GM18868 (cell line): Measurements from ENCODE around the gene CCL15.
"Not testable (repeated sequence)": the region's sequence is repeated elsewhere in the genome, so short reads cannot be mapped to it uniquely, and the experiment has no call there.

ENCODE experiments used
- ATAC-seq: cut with Tn5 transposase; IDR thresholded peaks from one replicate; pipeline ENCODE4 v1.9.1; 2021; ENCODE audit warnings: mild to moderate bottlenecking, moderate library complexity; ENCODE audit not compliant: unreplicated experiment

The CCL15 gene, protein sequence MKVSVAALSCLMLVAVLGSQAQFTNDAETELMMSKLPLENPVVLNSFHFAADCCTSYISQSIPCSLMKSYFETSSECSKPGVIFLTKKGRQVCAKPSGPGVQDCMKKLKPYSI

DNA sequence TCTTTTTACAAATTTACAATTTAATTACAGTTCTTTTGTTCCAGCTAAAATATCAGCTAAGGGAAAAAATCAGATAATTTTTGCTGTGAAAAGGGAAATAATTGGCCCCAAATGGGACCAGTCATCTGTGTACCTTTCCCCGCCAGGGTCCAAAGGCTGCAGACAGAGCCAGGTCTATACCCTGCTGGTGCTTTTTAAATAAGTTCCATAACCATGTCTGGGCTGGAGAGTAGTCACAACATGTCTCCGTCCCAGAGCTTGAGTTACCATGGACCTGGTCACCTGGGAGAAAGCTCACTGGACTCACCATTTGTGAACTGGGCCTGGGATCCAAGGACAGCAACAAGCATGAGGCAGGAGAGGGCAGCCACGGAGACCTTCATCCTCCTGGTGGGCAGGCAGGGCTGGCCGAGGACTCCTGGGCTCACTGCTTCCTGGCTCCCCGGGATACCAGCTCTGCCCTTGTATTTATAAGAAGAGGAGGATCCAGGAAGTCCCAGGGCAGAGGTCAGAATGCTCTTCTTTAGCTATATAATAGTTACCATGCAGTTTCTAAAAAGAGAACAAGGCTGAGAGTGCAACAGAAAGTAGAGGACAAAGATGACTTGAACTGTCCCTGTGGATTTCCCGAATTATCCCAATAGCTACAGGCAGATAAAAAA lies at the start of gene CCL15:
CCL15 (minus strand) TSS at position 444 of the 662 bp plus-strand sequence; CDS start at position 383, 61 bp downstream.
- ATAC-seq, result no peak

DNA sequence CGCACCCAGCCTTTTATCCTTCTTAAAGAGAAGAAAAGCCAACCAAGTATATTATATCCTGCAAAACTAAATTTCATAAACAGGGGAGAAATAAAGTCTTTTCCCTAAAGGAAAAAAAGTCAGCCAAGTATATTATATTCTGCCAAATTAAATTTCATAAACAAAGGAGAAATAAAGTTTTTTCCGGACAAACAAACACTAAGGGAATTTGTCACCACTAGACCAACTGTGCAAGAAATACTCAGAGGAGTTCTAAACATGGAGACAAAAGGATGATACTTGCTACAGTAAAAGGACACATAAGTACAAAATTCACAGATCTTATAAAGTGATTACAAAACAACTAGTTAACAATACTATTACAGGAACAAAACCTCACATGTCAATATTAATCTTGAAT lies 48.3 kb upstream of the CCL15 start:
- no peak for ATAC-seq

DNA sequence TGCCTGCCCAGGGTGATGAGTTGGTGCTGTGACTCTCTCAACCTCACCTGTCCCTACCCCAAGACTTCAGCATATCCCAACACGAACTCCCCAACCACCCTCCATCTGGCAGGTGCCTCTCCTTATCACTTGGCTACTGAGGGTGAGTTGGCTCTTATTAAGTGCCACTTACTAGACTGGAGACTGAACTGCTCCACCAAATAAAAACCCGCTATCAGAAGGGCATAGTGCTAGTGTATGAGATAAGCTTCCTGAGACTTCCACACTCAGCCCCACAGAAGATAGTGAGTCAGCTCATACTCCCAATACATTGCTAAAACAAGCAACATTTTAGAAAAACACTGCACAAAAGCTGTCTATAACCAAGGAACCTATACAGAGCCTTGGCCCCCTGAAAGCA lies 46.7 kb upstream of the CCL15 start:
- no peak for ATAC-seq

DNA sequence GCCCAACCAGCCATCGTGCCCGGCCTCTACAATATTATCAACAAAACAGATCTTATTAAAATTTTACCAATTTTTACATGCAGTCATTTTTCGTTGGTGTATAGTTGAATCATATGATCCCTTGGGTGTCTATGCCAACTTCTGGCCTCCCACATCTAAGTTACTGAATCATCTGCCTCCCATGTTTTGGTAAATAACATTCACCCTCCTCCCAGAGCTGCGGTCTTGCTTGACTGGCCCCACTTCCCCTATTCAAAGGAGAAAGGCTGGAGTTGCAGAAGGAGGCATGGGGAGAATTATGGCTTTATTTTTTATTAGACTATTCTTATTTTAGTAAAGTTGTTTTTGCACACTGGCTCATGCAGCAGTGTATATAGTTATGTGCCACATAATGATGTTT lies 34.9 kb upstream of the CCL15 start:
- ATAC-seq, result no peak

DNA sequence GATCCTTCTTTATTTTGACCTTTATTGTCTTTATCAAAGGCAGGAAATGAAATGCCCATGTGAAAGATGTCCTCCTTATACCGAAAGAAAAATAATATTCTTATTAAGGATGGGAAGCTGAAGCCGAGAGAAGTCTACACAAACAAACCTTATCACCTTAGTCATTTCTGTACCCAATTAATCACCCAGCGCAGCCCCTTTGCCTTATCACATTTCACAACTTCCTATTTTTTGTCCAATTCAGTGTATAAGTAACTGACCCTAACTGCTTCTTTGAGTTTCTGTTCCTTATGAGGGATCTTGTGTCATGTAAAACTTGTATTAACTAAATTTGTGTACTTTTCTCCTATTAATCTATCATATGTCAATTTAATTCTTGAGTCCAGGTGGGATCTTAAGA lies 32.8 kb upstream of the CCL15 start:
- ATAC-seq, result no peak

DNA sequence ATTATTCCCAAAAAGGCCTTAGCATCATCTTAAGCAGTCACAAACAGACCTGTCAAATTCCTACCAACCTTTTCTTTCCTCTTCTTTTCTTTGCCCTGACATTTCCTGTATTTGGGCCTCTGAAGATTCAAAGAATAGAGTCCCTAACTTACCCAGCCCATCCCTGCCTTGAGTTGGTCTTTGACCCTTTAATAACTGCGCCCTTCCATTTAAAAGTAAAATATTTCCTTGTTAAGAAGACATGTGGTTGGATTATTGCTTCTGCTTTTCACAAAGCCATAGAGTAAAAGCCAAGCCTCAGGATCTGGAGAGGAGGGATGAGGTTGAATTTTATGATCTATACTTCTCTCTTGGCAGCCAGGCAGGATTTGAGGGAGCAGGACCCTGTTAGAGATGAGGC lies 29.6 kb upstream of the CCL15 start:
- no peak for ATAC-seq

DNA sequence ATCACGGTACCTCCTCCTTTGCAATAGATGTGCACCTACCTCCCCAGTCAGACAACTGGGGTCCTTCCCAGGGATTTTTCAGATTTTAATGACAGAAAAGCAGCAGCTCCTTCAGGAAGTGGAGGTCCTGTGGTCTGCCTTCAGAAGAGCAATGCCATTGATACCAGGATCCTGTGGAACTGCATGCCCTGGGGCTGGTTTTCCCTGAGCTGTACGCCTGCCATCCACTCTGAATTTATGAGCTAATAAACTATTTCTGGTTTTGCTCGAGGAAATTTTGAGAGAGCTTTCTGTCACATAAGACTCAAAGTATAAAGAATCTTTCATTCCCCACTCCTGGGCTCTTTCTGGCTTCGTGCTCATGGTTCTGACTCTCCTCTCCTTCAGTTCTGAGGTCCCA lies 26.4 kb upstream of the CCL15 start:
- ATAC-seq, result no peak

DNA sequence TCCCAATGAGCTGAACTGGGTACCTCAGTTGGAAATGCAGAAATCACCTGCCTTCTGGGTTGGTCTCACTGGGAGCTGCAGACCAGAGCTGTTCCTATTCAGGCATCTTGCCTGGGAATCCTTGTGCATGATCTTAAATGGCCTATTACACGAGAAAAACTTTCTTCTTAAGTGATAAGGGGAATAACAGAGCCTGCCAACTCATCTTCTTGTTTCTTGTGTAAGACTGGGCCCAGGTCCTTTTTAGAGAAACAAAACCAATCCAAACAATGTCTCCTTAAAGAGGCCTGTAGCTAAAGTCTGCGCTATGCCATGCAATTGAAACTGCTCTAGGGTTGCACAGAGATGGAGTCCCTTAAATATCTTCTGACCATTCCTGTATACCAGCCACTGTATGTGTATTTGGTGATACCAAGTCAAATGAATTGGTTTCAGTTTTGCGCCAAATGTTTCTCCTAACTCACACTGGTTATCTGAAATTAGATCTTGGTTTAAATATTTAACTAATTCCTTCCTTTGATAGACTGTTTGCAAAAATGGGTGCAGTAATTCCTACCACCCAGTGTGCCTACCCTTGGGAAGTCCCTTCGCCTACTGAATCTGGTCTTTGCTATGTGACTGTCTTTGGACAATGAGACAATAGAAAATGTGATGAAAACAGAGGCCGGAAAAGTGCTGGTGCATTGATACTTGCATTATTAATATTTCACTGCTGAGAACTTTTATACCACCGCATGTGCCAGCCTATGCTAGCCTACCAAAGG lies 22.9 kb upstream of the CCL15 start:
- no peak for ATAC-seq

DNA sequence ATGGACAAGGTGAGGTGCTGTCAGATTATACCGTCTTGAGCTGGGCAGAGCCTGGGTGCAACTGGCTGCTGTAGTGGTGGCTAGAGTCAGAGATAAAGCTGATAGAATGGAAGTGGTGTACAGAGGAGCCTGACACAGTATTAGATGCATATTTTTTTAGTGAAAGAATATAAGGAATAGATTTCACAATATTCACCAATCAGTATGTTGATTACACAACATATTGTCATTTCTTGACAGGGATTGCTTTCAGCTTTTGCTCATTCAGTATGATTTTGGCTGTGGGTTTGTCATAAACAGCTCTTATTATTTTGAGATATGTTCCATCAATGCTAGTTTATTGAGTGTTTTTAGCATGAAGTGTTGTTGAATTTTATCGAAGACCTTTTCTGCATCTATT lies 18.1 kb upstream of the CCL15 start:
- ATAC-seq, result no peak

DNA sequence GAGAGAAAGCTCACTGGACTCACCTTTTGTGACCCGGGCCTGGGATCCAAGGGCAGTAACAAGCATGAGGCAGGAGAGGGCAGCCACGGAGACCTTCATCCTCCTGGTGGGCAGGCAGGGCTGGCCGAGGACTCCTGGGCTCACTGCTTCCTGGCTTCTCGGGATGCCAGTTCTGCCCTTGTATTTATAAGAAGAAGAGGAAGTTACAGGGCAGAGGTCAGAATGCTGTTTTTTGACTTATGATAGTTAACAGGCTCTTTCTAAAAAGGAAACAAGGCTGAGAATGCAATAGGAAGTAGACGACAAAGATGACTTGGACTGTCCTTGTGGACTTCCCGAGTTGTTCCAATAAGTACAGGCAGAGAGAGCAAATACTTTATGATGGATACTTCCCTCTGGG lies 16.4 kb upstream of the CCL15 start, which contains the start of gene CCL23:
CCL23 (minus strand) TSS at position 174 of the 400 bp plus-strand sequence; CDS start at position 99, 75 bp downstream.
- ATAC-seq, result no peak

DNA sequence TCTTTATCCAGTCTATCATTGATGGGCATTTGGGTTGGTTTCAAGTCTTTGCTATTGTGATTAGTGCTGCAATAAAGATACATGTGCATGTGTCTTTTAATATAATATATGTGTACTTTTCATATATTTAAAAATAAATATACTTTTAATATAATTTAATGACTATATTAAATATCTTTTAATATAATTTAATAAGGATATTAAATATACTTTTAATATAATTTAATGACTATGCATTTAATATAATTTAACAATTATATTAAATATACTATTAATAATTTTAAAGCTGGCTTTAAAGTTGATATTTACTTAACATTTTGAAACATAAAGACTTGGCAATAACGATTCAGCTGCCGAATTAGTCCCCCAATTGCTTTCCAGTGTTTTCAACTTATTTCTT lies 15.2 kb upstream of the CCL15 start:
- ATAC-seq, result no peak

DNA sequence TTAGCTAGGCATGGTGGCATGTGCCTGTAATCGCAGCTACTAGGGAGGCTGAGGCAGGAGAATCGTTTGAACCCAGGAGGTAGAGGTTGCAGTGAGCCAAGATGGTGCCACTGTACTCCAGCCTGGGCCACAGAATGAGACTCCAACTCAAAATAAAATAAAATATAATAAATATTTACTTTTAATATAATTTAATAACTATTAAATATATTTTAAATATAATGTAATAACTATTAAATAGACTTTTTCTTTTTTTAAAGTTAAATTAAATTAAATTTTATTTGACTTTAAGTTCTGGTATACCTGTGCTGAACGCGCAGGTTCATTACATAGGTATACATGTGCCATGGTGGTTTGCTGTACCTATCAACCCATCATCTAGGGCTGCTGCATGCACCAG lies 14.5 kb upstream of the CCL15 start:
- not testable (repeated sequence) for ATAC-seq

DNA sequence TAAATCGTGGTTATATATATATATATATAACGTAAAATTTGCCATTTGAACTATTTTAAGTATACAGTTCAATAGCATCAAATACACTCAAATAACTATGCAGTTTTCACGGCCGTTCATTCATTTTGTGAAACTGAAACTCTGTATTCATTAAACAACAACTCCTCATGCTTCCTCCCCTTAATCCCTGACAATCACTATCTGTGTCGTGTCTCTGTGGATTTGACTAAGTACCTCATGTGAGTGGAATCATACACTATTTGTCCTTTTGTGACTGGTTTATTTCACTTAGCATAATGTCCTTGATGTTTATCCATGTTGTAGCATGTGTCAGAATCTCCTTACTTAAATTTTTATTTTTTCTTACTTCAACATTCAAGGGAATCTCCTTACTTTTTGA lies 13.6 kb upstream of the CCL15 start:
- ATAC-seq, result no peak

DNA sequence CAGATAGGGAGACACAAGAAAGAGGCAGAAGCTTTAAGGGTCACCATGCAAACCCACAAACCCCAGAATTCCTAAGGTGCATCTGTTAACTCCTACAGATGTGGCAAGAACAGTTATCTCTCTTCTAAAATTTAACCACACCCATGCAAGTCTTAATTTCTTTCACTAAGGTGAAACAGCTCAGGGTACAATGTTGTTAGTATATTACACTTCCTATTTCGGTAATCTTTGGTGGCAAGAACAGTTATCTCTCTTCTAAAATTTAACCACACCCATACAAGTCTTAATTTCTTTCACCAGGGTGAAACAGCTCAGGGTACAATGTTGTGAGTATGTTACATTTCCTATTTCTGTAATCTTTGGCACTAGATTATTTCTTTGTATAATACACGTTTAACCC lies 9.8 kb upstream of the CCL15 start:
- no peak for ATAC-seq

DNA sequence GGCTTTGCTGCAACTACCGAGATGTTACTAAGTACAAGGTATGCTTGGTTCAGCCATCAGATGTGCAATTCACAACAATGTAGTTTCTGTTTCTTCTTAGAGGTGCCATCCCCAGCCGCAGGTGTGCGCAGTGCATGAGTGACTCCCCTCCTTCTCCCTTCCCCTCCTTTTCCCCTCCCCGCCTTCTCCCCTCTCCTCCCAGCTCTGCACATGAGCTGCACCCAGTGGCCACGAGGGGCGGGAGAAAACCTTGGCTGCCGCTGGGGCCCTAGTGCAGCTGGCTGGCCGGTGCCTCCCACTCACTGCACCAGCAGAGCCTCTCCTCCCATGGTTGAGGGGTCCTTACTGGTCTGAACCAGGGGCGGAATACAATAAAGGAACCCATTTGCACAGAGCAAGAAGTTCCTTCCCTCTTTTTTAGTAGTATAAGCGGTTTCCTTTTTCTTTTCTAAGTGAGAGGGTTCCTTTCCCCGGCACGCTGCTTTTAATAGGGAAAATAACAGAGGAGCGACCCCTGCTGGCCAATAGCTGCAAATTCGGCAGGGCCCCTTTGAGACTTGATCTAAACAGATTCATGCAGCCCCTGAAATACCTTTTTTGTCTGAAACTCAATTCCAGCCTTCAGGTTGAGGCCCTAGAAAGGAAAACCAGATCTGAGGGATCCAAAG lies 7.8 kb upstream of the CCL15 start:
- ATAC-seq, result no peak

DNA sequence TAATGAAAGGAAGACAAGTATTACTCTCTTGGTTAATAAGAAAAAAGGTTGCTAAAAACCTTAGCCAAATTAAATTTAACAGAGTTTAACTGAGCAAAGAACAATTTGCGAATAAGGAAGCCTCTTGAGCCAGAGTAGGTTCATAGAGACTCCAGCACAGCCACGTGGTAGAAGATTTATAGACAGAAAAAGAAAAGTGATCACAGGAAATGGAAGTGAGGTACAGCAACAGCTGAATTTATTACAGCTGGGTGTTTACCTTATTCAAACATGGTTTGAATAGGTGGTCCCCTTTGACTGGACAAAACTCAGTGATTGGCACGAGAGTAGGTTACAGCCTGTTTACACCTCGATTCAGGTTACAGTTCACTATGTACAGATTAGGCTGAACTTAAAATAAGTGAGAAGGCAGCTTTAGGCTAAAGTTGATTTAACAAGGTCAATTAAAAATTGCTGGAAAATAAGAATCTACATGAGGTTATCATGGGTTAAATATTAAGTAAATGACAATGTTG lies 3.3 kb upstream of the CCL15 start:
- ATAC-seq, result no peak

DNA sequence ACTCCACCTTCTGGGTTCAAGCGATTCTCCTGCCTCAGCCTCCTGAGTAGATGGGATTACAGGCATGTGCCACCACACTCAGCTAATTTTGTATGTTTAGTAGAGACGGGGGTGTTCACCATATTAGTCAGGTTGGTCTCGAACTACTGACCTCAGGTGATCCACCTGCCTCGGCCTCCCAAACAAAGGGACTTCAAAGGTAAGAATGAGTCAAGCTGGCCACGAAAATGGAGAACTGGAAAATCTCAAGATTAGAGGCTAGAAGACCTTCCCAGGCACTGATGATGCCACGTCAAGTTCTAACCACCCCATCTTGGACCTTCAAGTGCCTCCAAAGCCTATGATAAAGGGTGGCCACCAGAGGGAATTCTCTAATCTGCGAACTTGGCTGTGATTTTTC lies 1.3 kb upstream of the CCL15 start:
- ATAC-seq, result no peak

DNA sequence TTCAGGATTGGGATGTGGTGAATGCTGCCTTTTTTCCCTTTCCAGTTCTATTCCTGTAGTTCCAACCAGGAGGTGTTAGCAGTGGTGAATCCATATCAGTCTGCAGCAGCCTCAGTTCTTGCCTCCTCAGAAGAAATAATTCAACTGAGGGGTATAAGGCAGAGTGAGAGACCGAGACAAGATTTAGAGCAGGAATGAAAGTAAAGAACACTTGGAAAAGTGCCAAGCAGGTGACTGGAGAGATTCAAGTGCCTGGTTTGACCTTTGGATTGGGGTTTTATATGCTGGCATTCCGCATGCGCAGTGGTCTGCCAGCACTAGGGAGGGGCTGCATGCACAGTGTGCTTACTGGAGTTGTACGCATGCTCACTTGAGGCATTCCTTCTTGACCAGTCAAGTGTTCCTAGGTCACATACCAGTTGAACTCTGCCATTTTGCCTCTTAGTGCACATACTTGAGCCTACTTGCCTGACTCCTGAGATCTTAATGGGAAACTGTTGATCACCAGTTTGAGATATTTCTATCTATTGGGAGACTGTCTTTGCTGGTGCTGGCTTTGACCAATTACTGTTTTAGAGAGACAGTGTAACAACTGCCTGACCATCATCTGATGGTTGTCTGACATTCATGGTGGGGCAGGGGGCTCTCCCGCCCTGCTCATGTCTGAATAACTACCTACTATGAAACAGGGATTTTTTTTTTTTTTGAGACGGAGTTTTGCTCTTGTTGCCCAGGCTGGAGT lies 680 bp upstream of the CCL15 start:
- ATAC-seq, result no peak

DNA sequence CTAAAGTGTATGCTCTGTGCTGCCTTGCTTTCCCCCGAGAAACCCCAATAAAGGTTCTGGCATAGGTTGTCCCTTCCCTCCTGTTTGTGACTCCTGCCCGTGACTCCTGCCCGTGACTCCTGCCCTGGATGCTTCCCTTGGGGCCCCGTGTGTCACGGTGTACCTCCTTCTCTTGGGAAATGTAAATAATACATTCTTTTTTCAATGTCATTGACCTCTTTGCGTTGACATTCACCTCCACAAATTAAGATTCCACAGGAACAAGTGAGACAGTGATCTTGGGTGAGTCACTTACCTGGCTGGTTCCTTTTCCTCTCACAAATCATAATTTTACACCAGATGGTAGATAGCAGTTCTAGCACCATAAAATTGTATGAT lies 632 bp downstream of the CCL15 start:
- no peak for ATAC-seq

DNA sequence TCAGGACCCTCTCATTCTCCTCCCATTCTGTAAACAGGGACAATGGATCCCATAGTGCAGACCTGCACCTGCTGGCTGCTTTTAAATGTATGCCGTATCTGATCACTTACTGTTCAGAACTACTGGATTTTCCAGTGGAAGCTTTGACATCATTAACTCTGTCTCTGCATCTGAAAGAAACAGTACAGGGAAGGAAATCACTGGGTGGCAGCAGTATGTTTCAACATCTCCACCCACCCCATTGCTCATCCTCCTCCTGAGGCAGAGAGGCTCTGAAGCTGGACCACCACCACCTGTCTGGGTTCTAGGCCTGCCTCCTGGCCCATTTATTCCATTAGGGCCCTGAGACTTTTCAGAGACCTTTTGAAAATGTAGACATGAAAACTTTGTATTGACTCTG lies 2.6 kb downstream of the CCL15 start:
- no peak for ATAC-seq

DNA sequence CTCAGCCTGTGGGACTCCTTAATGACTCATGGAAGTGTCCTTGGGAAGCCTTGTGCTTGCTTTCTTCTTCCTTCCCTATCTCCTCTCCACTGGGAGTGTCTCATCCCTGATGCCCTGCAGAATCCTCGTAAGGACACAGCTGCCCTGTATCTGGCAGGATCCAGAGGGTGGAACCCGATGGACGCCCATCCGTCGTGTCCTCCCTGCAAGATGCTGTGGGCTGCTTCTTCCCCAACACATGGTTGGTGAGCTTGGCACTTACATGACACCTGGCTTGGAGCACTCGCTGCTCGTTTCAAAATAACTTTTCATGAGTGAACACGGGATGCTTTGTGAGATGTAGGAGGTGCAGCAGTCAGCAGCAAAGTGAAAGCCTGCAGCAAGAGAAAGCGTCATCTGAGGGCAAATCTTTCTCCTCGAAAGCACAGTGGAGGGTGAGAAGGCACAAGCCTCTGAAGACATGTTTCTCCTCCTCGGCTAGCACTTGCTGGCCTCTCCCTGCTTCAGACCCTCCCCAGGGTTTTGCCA lies 3.3 kb downstream of the CCL15 start:
- ATAC-seq, result no peak
